DND-41 (cell line): ENCODE data around the gene USP6.

Experiments used
- ATAC-seq: fragments of 200-7000 bp; cut with Tn5 transposase; 3 replicates; pipeline ENCODE4 v1.9.1; 2021; ENCODE audit warnings: low read depth; ENCODE audit not compliant: insufficient read depth
- DNase-seq: peaks from one replicate; pipeline ENCODE4 v3.0.0-alpha.2; 2020
- H2AFZ ChIP-seq: 2 replicates; pipeline ENCODE4 v1.6.0; 2012; ENCODE audit warnings: low read depth, low read length
- H3K27ac ChIP-seq: 2 replicates; pipeline ENCODE4 v1.5.1; 2012; ENCODE audit warnings: low read length, inconsistent platforms
- H3K27me3 ChIP-seq: fragments of 200-600 bp; sonication (generic); 2 replicates; pipeline ENCODE4 v1.6.0; 2012; ENCODE audit warnings: low read length, mild to moderate bottlenecking, inconsistent platforms; ENCODE audit not compliant: insufficient read depth, poor library complexity
- H3K36me3 ChIP-seq: 2 replicates; pipeline ENCODE4 v1.5.1; 2012; ENCODE audit warnings: low read length, inconsistent platforms; ENCODE audit not compliant: insufficient read depth
- H3K4me1 ChIP-seq: 2 replicates; pipeline ENCODE4 v1.5.1; 2012; ENCODE audit warnings: mild to moderate bottlenecking, low read length; ENCODE audit not compliant: insufficient read depth
- H3K4me2 ChIP-seq: 2 replicates; pipeline ENCODE4 v1.6.0; 2012; ENCODE audit warnings: mild to moderate bottlenecking, moderate library complexity, low read length, inconsistent platforms; ENCODE audit not compliant: insufficient read depth
- H3K4me3 ChIP-seq, 2 experiments: fragments of 200-600 bp in 1 of 2; shearing (Covaris generic) in 1 of 2; 2 replicates each; pipeline ENCODE4 v1.5.1; 2012 to 2016; ENCODE audit warnings: inconsistent platforms in 2 of 2, low read length in 2 of 2, mild to moderate bottlenecking in 2 of 2, low read depth in 1 of 2, moderate library complexity in 1 of 2
- H3K79me2 ChIP-seq: 2 replicates; pipeline ENCODE4 v1.6.0; 2012; ENCODE audit warnings: low read length, inconsistent platforms; ENCODE audit not compliant: insufficient read depth
- H3K9ac ChIP-seq: 2 replicates; pipeline ENCODE4 v1.6.0; 2012; ENCODE audit warnings: low read depth, mild to moderate bottlenecking, inconsistent platforms, low read length, moderate library complexity
- H3K9me3 ChIP-seq: 2 replicates; pipeline ENCODE4 v1.5.1; 2012; ENCODE audit warnings: low read length, moderate library complexity, mild to moderate bottlenecking, inconsistent platforms; ENCODE audit not compliant: insufficient read depth, severe bottlenecking
- H4K20me1 ChIP-seq: 2 replicates; pipeline ENCODE4 v1.6.0; 2012; ENCODE audit warnings: low read length; ENCODE audit not compliant: insufficient read depth
- CTCF ChIP-seq: IDR thresholded peaks from 2 replicates; pipeline ENCODE4 v1.5.1; 2012; ENCODE audit warnings: borderline replicate concordance, low read length, moderate library complexity, mild to moderate bottlenecking; ENCODE audit not compliant: poor library complexity, severe bottlenecking; ENCODE audit errors: extremely low read depth
- EZH2 ChIP-seq: IDR thresholded peaks from 3 replicates; pipeline ENCODE4 v1.6.1; 2012; ENCODE audit warnings: borderline replicate concordance, low read depth, mild to moderate bottlenecking, moderate library complexity, low read length, inconsistent platforms; ENCODE audit not compliant: severe bottlenecking

Gene USP6

GRCh38 chr17:5181509-5182305 is 65.9 kb downstream of the USP6 start:
- no peak overlapping the region for H3K9ac ChIP-seq
- TF ChIP-seq CTCF (no peak), EZH2 (no peak)
- no peaks in the 10 kb centered on the region for H3K27me3 ChIP-seq
- H3K9me3 ChIP-seq = peaks cover 83% of the 10 kb centered on the region
- no peaks in the 10 kb centered on the region for H4K20me1 ChIP-seq
- no peak overlapping the region for H2AFZ ChIP-seq
- H3K4me2 ChIP-seq = no peak overlapping the region
- DNase-seq (no peak), ATAC-seq (no peak)
- no peak overlapping the region for H3K4me3 ChIP-seq
- H3K36me3 ChIP-seq = peaks cover 9% of the 10 kb centered on the region; the same call in 1 of the 2 replicates
- H3K79me2 ChIP-seq = no peaks in the 10 kb centered on the region
- no peaks in the 10 kb centered on the region for H3K4me1 ChIP-seq
- H3K27ac ChIP-seq = no peak overlapping the region

GRCh38 chr17:5182597-5183409 is 67.0 kb downstream of the USP6 start:
- ATAC-seq (no peak), DNase-seq (no peak)
- Histone ChIP-seq H3K9me3 (peaks cover 83% of the 10 kb centered on the region), H4K20me1 (no peaks in the 10 kb centered on the region), H2AFZ (no peak overlapping the region), H3K4me3 (peak overlapping the region in 1 of 2 experiments; percentile 28; a peak in 2 of 4 replicates), H3K4me1 (no peaks in the 10 kb centered on the region), H3K79me2 (no peaks in the 10 kb centered on the region; the same call in 1 of the 2 replicates), H3K36me3 (peaks cover 18% of the 10 kb centered on the region), H3K27me3 (no peaks in the 10 kb centered on the region), H3K4me2 (no peak overlapping the region), H3K9ac (no peak overlapping the region), H3K27ac (no peak overlapping the region)
- TF ChIP-seq CTCF (no peak), EZH2 (no peak)

- no peak overlapping the region for H2AFZ ChIP-seq
- peaks cover 79% of the 10 kb centered on the region for H3K9me3 ChIP-seq
- ATAC-seq = no peak
- H3K9ac ChIP-seq = no peak overlapping the region
- TF ChIP-seq EZH2 = no peak
- TF ChIP-seq CTCF = no peak
- H3K4me3 ChIP-seq = no peak overlapping the region
- no peaks in the 10 kb centered on the region for H3K27me3 ChIP-seq
- H3K27ac ChIP-seq = no peak overlapping the region
- no peaks in the 10 kb centered on the region for H4K20me1 ChIP-seq
- no peaks in the 10 kb centered on the region for H3K4me1 ChIP-seq
- H3K4me2 ChIP-seq = no peak overlapping the region
- no peaks in the 10 kb centered on the region; the same call in 1 of the 2 replicates for H3K79me2 ChIP-seq
- DNase-seq = no peak
- H3K36me3 ChIP-seq = peaks cover 20% of the 10 kb centered on the region
These were observed 67.6 kb downstream of the USP6 start for GRCh38 chr17:5183410-5183793.
